Measurements from ENCODE around the gene ENTPD7. TPM values are rescaled to one million over a fixed set of nuclear protein-coding genes. Genes with fewer than 3 reads are reported as not detected.

ENTPD7 gene
- total RNA-seq, 4 donors from 2014 or later = 3.3 to 4.8 (median 4.4) TPM

GRCh38 chr10:99708428-99709012 is 49.2 kb downstream of the ENTPD7 start:
- Histone ChIP-seq H3K4me3 (no peak overlapping the region), H3K27me3 (no peaks in the 10 kb centered on the region), H3K27ac (replicated peaks in 1 of 4) (peak overlapping the region; percentile 52 to 75 (median 74)), H3K9me3 (no peaks in the 10 kb centered on the region), H3K36me3 (peaks cover 0 to 57% (median 37%) of the 10 kb centered on the region in 4 donors), H3K4me1 (peaks cover 0 to 31% (median 24%) of the 10 kb centered on the region in 4 donors)
- WGBS = 91% methylated on average over 1 of the region's 1 CpG
- intact Hi-C loops (cut with DNase I) = loop anchor here (5.0 kb wide), 1 partner anchor 86 kb away; the partner anchor contains the start of gene SLC25A28
- TF ChIP-seq POLR2A (IDR thresholded peaks at IDR 0.05; ENCODE audit: low read depth) (no peak), EP300 (IDR thresholded peaks at IDR 0.05) (no peak), POLR2AphosphoS5 (IDR thresholded peaks at IDR 0.05) (no peak), CTCF (IDR thresholded peaks at IDR 0.05) (no peak)
- no peak for DNase-seq (ENCODE audit: extremely low spot score)

- H3K4me3 ChIP-seq = no peak overlapping the region
- no peaks in the 10 kb centered on the region for H3K9me3 ChIP-seq
- peaks cover 0 to 31% (median 24%) of the 10 kb centered on the region in 4 donors for H3K4me1 ChIP-seq
- peak overlapping the region; percentile 46 to 75 (median 74) for H3K27ac ChIP-seq (replicated peaks in 1 of 4)
- H3K36me3 ChIP-seq = peaks cover 0 to 57% (median 36%) of the 10 kb centered on the region in 4 donors
- H3K27me3 ChIP-seq = no peaks in the 10 kb centered on the region
- TF ChIP-seq CTCF (IDR thresholded peaks at IDR 0.05) = no peak
- no peak for TF ChIP-seq POLR2A (IDR thresholded peaks at IDR 0.05; ENCODE audit: low read depth)
- no peak for TF ChIP-seq POLR2AphosphoS5 (IDR thresholded peaks at IDR 0.05)
- no peak for TF ChIP-seq EP300 (IDR thresholded peaks at IDR 0.05)
- no peak for DNase-seq (ENCODE audit: extremely low spot score)
- intact Hi-C loops (cut with DNase I) = loop anchor here (2.0 to 10.0 kb wide), 3 partner anchors 87 to 317 kb away; partner anchors contain the start of genes GOT1 and SLC25A28
- WGBS = 49% methylated on average over 4 of the region's 4 CpGs
These were observed 50.3 kb downstream of the ENTPD7 start for GRCh38 chr10:99709480-99710229.

- H3K36me3 ChIP-seq = peaks cover 5 to 57% (median 41%) of the 10 kb centered on the region in 4 donors
- no peak for DNase-seq (ENCODE audit: extremely low spot score)
- H3K27me3 ChIP-seq = no peaks in the 10 kb centered on the region
- H3K9me3 ChIP-seq = no peaks in the 10 kb centered on the region
- no peak overlapping the region for H3K4me3 ChIP-seq
- intact Hi-C loops (cut with DNase I) = loop anchor here (2.0 to 10.0 kb wide), 2 partner anchors 276 to 318 kb away; partner anchors contain the start of gene GOT1
- peaks cover 0 to 31% (median 24%) of the 10 kb centered on the region in 4 donors for H3K4me1 ChIP-seq
- H3K27ac ChIP-seq (replicated peaks in 1 of 4) = no peak overlapping the region
- TF ChIP-seq CTCF (IDR thresholded peaks at IDR 0.05) (peak; percentile 33 to 43 (median 34)), EP300 (IDR thresholded peaks at IDR 0.05) (no peak)
These were observed 51.9 kb downstream of the ENTPD7 start for GRCh38 chr10:99711129-99711719.

- Histone ChIP-seq H3K27me3 (no peaks in the 10 kb centered on the region), H3K4me1 (peaks cover 0 to 13% (median 7%) of the 10 kb centered on the region in 4 donors), H3K4me3 (no peak overlapping the region), H3K36me3 (peaks cover 12 to 84% (median 69%) of the 10 kb centered on the region in 4 donors), H3K27ac (replicated peaks in 1 of 4) (no peak overlapping the region), H3K9me3 (no peaks in the 10 kb centered on the region)
- TF ChIP-seq EP300 (IDR thresholded peaks at IDR 0.05) = no peak
- no peak for DNase-seq (ENCODE audit: extremely low spot score)
- 89% methylated on average over 5 of the region's 5 CpGs for WGBS
- intact Hi-C loops (cut with DNase I) = loop anchor here (10.0 kb wide), 1 partner anchor 280 kb away; the partner anchor contains the start of gene GOT1
These were observed 55.1 kb downstream of the ENTPD7 start for GRCh38 chr10:99714446-99714845.

- TF ChIP-seq CTCF (IDR thresholded peaks at IDR 0.05) (no peak), POLR2AphosphoS5 (IDR thresholded peaks at IDR 0.05) (no peak), EP300 (IDR thresholded peaks at IDR 0.05) (no peak), POLR2A (IDR thresholded peaks at IDR 0.05; ENCODE audit: low read depth) (no peak)
- intact Hi-C loops (cut with DNase I) = no loop called here
- H3K4me1 ChIP-seq = no peaks in the 10 kb centered on the region
- no peak overlapping the region for H3K27ac ChIP-seq (replicated peaks in 1 of 4)
- no peak for DNase-seq (ENCODE audit: extremely low spot score)
- H3K36me3 ChIP-seq = peaks cover 49 to 100% (median 92%) of the 10 kb centered on the region in 4 donors
- no peak overlapping the region for H3K4me3 ChIP-seq
- 91% methylated on average over 2 of the region's 2 CpGs for WGBS
- no peaks in the 10 kb centered on the region for H3K27me3 ChIP-seq
- H3K9me3 ChIP-seq = no peaks in the 10 kb centered on the region
These were observed 61.1 kb downstream of the ENTPD7 start for GRCh38 chr10:99720387-99720786.

All from esophagus muscularis mucosa (tissue), 4 donors.